Vagina (tissue), 2 donors: ENCODE measurements around the gene TXNL4A. TPM values are rescaled to one million over a fixed set of nuclear protein-coding genes. Genes with fewer than 3 reads are reported as not detected.

Source experiments
- DNase-seq, 2 donors: peaks; one replicate each; pipeline ENCODE4 v3.0.0-alpha.2; 2017; ENCODE audit errors: extremely low spot score in 2 of 2
- H3K27ac ChIP-seq: fragments of 200-600 bp; sonication (generic); one replicate; pipeline ENCODE4 v1.5.1; 2019
- H3K27me3 ChIP-seq: fragments of 200-600 bp; sonication (generic); one replicate; pipeline ENCODE4 v1.5.1; 2019
- H3K36me3 ChIP-seq, 2 donors: fragments of 200-600 bp; sonication (generic); one replicate each; pipeline ENCODE4 v1.5.1; 2017 to 2019
- H3K4me1 ChIP-seq: fragments of 200-600 bp; sonication (generic); one replicate; pipeline ENCODE4 v1.5.1; 2019
- H3K4me3 ChIP-seq, 2 donors: fragments of 200-600 bp; sonication (generic); 1 replicate in 1 of 2; 2 replicates in 1 of 2; pipeline ENCODE4 v1.5.1; 2016 to 2019
- H3K9me3 ChIP-seq: fragments of 200-600 bp; sonication (generic); one replicate; pipeline ENCODE4 v1.5.1; 2019
- POLR2A ChIP-seq, 2 donors: fragments of 450-650 bp; IDR thresholded peaks; one replicate each; pipeline ENCODE4 v1.6.1; 2017; ENCODE audit warnings: antibody characterized with exemption in 2 of 2, mild to moderate bottlenecking in 2 of 2, moderate library complexity in 2 of 2
- POLR2AphosphoS5 ChIP-seq, 2 donors: sonication (generic); formaldehyde crosslinking; IDR thresholded peaks; one replicate each; pipeline ENCODE4 v1.9.0; 2017; ENCODE audit warnings: antibody characterized with exemption in 2 of 2, mild to moderate bottlenecking in 2 of 2, low read depth in 1 of 2; ENCODE audit not compliant: insufficient read depth in 1 of 2
- intact Hi-C: fragments of 100-400 bp; cut with DNase I; formaldehyde crosslinking; loops from one replicate; pipeline ENCODE4 v1.15.1; 2023
- total RNA-seq: library from RNA; depleted of rRNA; stranded (reverse); fragments of >200 nt; gene quantifications from one replicate; pipeline ENCODE4 v1.2.3, GENCODE V29; 2016
- TF ChIP-seq, protein P1 (sequence below), 3 experiments: fragments of 450-650 bp in 2 of 3; fragments of 200-600 bp in 1 of 3; sonication (generic) in 1 of 3; IDR thresholded peaks; one replicate each; pipeline ENCODE4 v1.5.1; 2017 to 2019; ENCODE audit warnings: antibody characterized with exemption in 3 of 3, mild to moderate bottlenecking in 2 of 3, moderate library complexity in 2 of 3

TXNL4A gene
- total RNA-seq, 1 donor from 2014 or later: 24.8 TPM

DNA sequence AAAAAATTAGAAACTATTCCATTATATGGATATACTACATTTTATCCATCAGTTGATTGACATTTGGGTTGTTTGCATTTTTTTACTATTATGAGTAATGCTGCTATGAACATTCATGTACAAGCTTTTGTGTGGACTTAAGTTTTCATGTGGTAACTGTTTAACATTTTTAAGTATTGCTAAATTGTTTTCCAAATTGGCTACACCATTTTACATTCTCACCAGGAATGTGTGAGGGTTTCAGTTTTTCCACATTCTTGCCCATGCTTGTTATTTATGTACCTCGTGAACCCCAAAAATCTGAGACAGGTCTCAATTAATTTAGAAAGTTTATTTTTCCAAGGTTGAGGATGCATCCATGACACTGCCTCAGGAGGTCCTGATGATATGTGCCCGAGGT, 3.1 kb upstream of the TXNL4A start:
- intact Hi-C loops: no loop called here
- Histone ChIP-seq H3K9me3 (no peaks in the 10 kb centered on the region), H3K27me3 (no peaks in the 10 kb centered on the region), H3K4me3 (no peak overlapping the region), H3K27ac (no peak overlapping the region), H3K36me3 (no peaks in the 10 kb centered on the region), H3K4me1 (peaks cover 20% of the 10 kb centered on the region)
- no peak for TF ChIP-seq POLR2A (IDR thresholded peaks at IDR 0.05)
- TF ChIP-seq POLR2AphosphoS5 (IDR thresholded peaks at IDR 0.05; ENCODE audit: insufficient read depth in 1 of 2, low read depth in 1 of 2): no peak
- TF ChIP-seq, protein P1, sequence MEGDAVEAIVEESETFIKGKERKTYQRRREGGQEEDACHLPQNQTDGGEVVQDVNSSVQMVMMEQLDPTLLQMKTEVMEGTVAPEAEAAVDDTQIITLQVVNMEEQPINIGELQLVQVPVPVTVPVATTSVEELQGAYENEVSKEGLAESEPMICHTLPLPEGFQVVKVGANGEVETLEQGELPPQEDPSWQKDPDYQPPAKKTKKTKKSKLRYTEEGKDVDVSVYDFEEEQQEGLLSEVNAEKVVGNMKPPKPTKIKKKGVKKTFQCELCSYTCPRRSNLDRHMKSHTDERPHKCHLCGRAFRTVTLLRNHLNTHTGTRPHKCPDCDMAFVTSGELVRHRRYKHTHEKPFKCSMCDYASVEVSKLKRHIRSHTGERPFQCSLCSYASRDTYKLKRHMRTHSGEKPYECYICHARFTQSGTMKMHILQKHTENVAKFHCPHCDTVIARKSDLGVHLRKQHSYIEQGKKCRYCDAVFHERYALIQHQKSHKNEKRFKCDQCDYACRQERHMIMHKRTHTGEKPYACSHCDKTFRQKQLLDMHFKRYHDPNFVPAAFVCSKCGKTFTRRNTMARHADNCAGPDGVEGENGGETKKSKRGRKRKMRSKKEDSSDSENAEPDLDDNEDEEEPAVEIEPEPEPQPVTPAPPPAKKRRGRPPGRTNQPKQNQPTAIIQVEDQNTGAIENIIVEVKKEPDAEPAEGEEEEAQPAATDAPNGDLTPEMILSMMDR (IDR thresholded peaks at IDR 0.05): no peak
- no peak for DNase-seq

DNA sequence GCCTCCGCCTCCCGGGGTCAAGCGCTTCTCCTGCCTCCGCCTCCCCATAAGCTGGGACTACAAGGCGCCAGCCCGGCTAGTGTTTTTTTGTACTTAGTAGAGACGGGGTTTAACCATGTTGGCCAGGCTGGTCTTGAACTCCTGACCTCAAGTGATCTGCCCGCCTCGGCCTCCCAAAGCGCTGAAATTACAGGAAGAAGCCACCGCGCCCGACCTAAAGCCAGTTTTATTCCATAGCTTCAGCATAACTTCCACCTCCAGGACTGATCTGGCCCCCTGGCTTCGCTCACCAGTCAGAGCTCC, 783 bp upstream of the TXNL4A start:
- DNase-seq: no peak
- Histone ChIP-seq H3K27me3 (no peaks in the 10 kb centered on the region), H3K36me3 (peaks cover 0 to 6% of the 10 kb centered on the region in 2 donors), H3K27ac (peak overlapping the region; percentile 86), H3K9me3 (no peaks in the 10 kb centered on the region), H3K4me1 (peaks cover 35% of the 10 kb centered on the region), H3K4me3 (peak overlapping the region; percentile 82)
- intact Hi-C loops: no loop called here
- TF ChIP-seq POLR2AphosphoS5 (IDR thresholded peaks at IDR 0.05; ENCODE audit: insufficient read depth in 1 of 2, low read depth in 1 of 2) (no peak), POLR2A (IDR thresholded peaks at IDR 0.05) (no peak)
- TF ChIP-seq, protein P1 (IDR thresholded peaks at IDR 0.05): no peak

DNA sequence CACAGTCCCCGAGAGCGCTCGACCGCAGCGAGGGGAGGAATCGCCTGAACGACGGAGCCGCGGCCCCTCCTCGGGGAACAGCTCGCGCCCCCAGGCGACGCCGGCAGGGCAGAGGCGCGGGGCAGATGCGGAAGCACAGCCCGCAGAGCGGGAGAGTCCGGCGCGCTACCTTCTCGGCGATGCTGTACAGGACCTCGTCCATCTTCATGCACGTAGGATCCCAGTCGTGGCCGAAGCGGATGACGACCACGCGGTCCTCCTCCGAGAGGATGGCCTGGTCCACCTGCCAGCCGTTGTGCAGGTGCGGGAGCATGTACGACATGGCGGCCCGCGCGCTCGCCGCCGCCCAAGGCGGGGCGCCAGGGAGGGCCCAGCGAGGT, 302 bp downstream of the TXNL4A start:
- H3K36me3 ChIP-seq: peaks cover 0 to 6% of the 10 kb centered on the region in 2 donors
- intact Hi-C loops: no loop called here
- no peak for TF ChIP-seq POLR2AphosphoS5 (IDR thresholded peaks at IDR 0.05; ENCODE audit: insufficient read depth in 1 of 2, low read depth in 1 of 2)
- TF ChIP-seq POLR2A (IDR thresholded peaks at IDR 0.05): no peak
- peaks cover 39% of the 10 kb centered on the region for H3K4me1 ChIP-seq
- H3K4me3 ChIP-seq: peak overlapping the region; percentile 82
- peak overlapping the region; percentile 86 for H3K27ac ChIP-seq
- no peaks in the 10 kb centered on the region for H3K9me3 ChIP-seq
- no peaks in the 10 kb centered on the region for H3K27me3 ChIP-seq
- no peak for DNase-seq

DNA sequence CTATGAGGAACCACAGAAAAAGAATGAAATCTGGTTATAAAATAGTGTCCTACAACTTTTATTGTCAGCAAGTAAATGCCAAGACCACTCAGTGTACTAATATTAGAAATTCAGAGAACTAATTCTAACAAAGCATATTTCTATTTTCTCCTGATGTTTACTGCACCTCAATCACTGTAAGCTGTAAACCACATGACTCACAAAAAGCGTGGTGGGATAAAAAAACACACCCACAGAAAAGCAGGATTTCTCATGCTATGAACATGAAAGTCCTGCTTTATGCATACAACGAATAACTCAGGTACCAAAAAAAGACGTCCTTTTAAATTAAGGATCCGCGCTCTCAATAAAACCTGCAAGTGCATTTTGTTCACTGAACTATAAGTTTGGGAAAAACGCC, 797 bp downstream of the TXNL4A start:
- DNase-seq: no peak
- Histone ChIP-seq H3K4me3 (peak overlapping the region; percentile 82), H3K27me3 (no peaks in the 10 kb centered on the region), H3K36me3 (peaks cover 0 to 6% of the 10 kb centered on the region in 2 donors), H3K9me3 (no peaks in the 10 kb centered on the region), H3K27ac (peak overlapping the region; percentile 86), H3K4me1 (peaks cover 43% of the 10 kb centered on the region)
- intact Hi-C loops: no loop called here
- TF ChIP-seq POLR2A (IDR thresholded peaks at IDR 0.05) (no peak), POLR2AphosphoS5 (IDR thresholded peaks at IDR 0.05; ENCODE audit: insufficient read depth in 1 of 2, low read depth in 1 of 2) (no peak)
- TF ChIP-seq, protein P1 (IDR thresholded peaks at IDR 0.05): no peak

DNA sequence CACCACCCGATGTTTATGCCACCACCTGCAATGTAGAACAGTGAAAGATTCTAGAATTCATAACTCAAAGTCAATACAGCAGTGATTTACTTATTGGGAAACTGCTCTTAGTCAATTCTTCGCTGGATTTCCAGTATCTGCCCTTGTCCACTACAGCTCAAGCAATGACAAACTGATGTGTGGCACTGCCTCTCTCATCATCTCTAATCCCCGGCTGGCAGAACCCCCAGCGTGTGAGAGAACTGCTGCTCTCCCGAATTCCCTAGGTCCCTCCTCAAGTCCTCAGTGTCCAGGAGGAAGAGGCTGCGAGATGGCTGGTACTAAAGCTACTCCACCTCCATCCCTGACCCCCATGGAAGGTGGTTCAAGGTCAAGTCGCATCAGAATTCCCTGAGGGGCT, 1.6 kb downstream of the TXNL4A start:
- Histone ChIP-seq H3K27me3 (no peaks in the 10 kb centered on the region), H3K4me1 (peaks cover 46% of the 10 kb centered on the region), H3K4me3 (peak overlapping the region in 1 of 2 donors; percentile 82), H3K9me3 (no peaks in the 10 kb centered on the region), H3K27ac (peak overlapping the region; percentile 86), H3K36me3 (peaks cover 0 to 6% of the 10 kb centered on the region in 2 donors)
- TF ChIP-seq POLR2A (IDR thresholded peaks at IDR 0.05) (no peak), POLR2AphosphoS5 (IDR thresholded peaks at IDR 0.05; ENCODE audit: insufficient read depth in 1 of 2, low read depth in 1 of 2) (no peak)
- TF ChIP-seq, protein P1 (IDR thresholded peaks at IDR 0.05): no peak
- DNase-seq: no peak
- intact Hi-C loops: no loop called here
